Measurements from ENCODE around the gene LYPD3.
"Not testable (repeated sequence)": the region's sequence is repeated elsewhere in the genome, so short reads cannot be mapped to it uniquely, and the experiment has no call there.

The LYPD3 gene
- total RNA-seq = 2.5 to 5.2 (median 4.0) reads per million in 3 donors

- DNase-seq = no peak
- H3K27me3 ChIP-seq (replicated peaks; ENCODE audit: control insufficient read depth, insufficient read depth, low read length, poor library complexity, severe bottlenecking) = no peaks in the 10 kb centered on the region
- no peaks in the 10 kb centered on the region for H3K36me3 ChIP-seq (ENCODE audit: control insufficient read depth, insufficient read depth, low read length)
- H3K9me3 ChIP-seq (ENCODE audit: control insufficient read depth, low read length) = no peaks in the 10 kb centered on the region
- peak within 1 kb of the TSS; percentile 83 for H3K27ac ChIP-seq (ENCODE audit: insufficient read depth, low read length, poor library complexity, severe bottlenecking)
- H3K4me1 ChIP-seq (ENCODE audit: control insufficient read depth, insufficient read depth, low read length, poor library complexity, severe bottlenecking) = peaks cover 34% of the 10 kb centered on the region
- peak within 1 kb of the TSS; percentile 62 for H3K4me3 ChIP-seq (ENCODE audit: insufficient read depth, low read depth, low read length, poor library complexity, severe bottlenecking)
Measured at GRCh38 chr19:43465468-43466120, at the start of gene LYPD3. LYPD3 (minus strand) TSS chr19:43465608; CDS start chr19:43465571, 37 bp downstream.

GRCh38 chr19:43512399-43512798, 47.0 kb upstream of the LYPD3 start:
- H3K27ac ChIP-seq (ENCODE audit: insufficient read depth, low read length, poor library complexity, severe bottlenecking); H3K4me3 ChIP-seq (ENCODE audit: insufficient read depth, low read depth, low read length, poor library complexity, severe bottlenecking); H3K4me1 ChIP-seq (ENCODE audit: control insufficient read depth, insufficient read depth, low read length, poor library complexity, severe bottlenecking); H3K27me3 ChIP-seq (replicated peaks; ENCODE audit: control insufficient read depth, insufficient read depth, low read length, poor library complexity, severe bottlenecking); H3K36me3 ChIP-seq (ENCODE audit: control insufficient read depth, insufficient read depth, low read length); H3K9me3 ChIP-seq (ENCODE audit: control insufficient read depth, low read length); DNase-seq: not testable (repeated sequence)

GRCh38 chr19:43511324-43511723, 45.9 kb upstream of the LYPD3 start:
- H3K36me3 ChIP-seq (ENCODE audit: control insufficient read depth, insufficient read depth, low read length) = peaks cover 9% of the 10 kb centered on the region
- no peaks in the 10 kb centered on the region for H3K27me3 ChIP-seq (replicated peaks; ENCODE audit: control insufficient read depth, insufficient read depth, low read length, poor library complexity, severe bottlenecking)
- DNase-seq = no peak
- no peaks in the 10 kb centered on the region for H3K4me1 ChIP-seq (ENCODE audit: control insufficient read depth, insufficient read depth, low read length, poor library complexity, severe bottlenecking)
- H3K4me3 ChIP-seq (ENCODE audit: insufficient read depth, low read depth, low read length, poor library complexity, severe bottlenecking) = no peak overlapping the region
- no peak overlapping the region for H3K27ac ChIP-seq (ENCODE audit: insufficient read depth, low read length, poor library complexity, severe bottlenecking)
- H3K9me3 ChIP-seq (ENCODE audit: control insufficient read depth, low read length) = no peaks in the 10 kb centered on the region

- no peak overlapping the region for H3K4me3 ChIP-seq (ENCODE audit: insufficient read depth, low read depth, low read length, poor library complexity, severe bottlenecking)
- peaks cover 9% of the 10 kb centered on the region for H3K36me3 ChIP-seq (ENCODE audit: control insufficient read depth, insufficient read depth, low read length)
- no peaks in the 10 kb centered on the region for H3K4me1 ChIP-seq (ENCODE audit: control insufficient read depth, insufficient read depth, low read length, poor library complexity, severe bottlenecking)
- DNase-seq = no peak
- H3K27me3 ChIP-seq (replicated peaks; ENCODE audit: control insufficient read depth, insufficient read depth, low read length, poor library complexity, severe bottlenecking) = no peaks in the 10 kb centered on the region
- no peak overlapping the region for H3K27ac ChIP-seq (ENCODE audit: insufficient read depth, low read length, poor library complexity, severe bottlenecking)
- H3K9me3 ChIP-seq (ENCODE audit: control insufficient read depth, low read length) = no peaks in the 10 kb centered on the region
Measured at GRCh38 chr19:43510713-43511112, 45.3 kb upstream of the LYPD3 start.

- Histone ChIP-seq H3K27ac (ENCODE audit: insufficient read depth, low read length, poor library complexity, severe bottlenecking) (no peak overlapping the region), H3K9me3 (ENCODE audit: control insufficient read depth, low read length) (no peaks in the 10 kb centered on the region), H3K4me1 (ENCODE audit: control insufficient read depth, insufficient read depth, low read length, poor library complexity, severe bottlenecking) (peaks cover 11% of the 10 kb centered on the region), H3K36me3 (ENCODE audit: control insufficient read depth, insufficient read depth, low read length) (peaks cover 9% of the 10 kb centered on the region), H3K27me3 (replicated peaks; ENCODE audit: control insufficient read depth, insufficient read depth, low read length, poor library complexity, severe bottlenecking) (no peaks in the 10 kb centered on the region), H3K4me3 (ENCODE audit: insufficient read depth, low read depth, low read length, poor library complexity, severe bottlenecking) (no peak overlapping the region)
- no peak for DNase-seq
Measured at GRCh38 chr19:43507880-43508279, 42.5 kb upstream of the LYPD3 start.

- Histone ChIP-seq H3K36me3 (ENCODE audit: control insufficient read depth, insufficient read depth, low read length) (peaks cover 9% of the 10 kb centered on the region), H3K27me3 (replicated peaks; ENCODE audit: control insufficient read depth, insufficient read depth, low read length, poor library complexity, severe bottlenecking) (no peaks in the 10 kb centered on the region), H3K4me3 (ENCODE audit: insufficient read depth, low read depth, low read length, poor library complexity, severe bottlenecking) (no peak overlapping the region), H3K9me3 (ENCODE audit: control insufficient read depth, low read length) (no peaks in the 10 kb centered on the region), H3K4me1 (ENCODE audit: control insufficient read depth, insufficient read depth, low read length, poor library complexity, severe bottlenecking) (peaks cover 11% of the 10 kb centered on the region), H3K27ac (ENCODE audit: insufficient read depth, low read length, poor library complexity, severe bottlenecking) (no peak overlapping the region)
- DNase-seq = no peak
Measured at GRCh38 chr19:43506629-43507028, 41.2 kb upstream of the LYPD3 start.

- Histone ChIP-seq H3K36me3 (ENCODE audit: control insufficient read depth, insufficient read depth, low read length) (peaks cover 9% of the 10 kb centered on the region), H3K27me3 (replicated peaks; ENCODE audit: control insufficient read depth, insufficient read depth, low read length, poor library complexity, severe bottlenecking) (no peaks in the 10 kb centered on the region), H3K9me3 (ENCODE audit: control insufficient read depth, low read length) (no peaks in the 10 kb centered on the region), H3K4me3 (ENCODE audit: insufficient read depth, low read depth, low read length, poor library complexity, severe bottlenecking) (no peak overlapping the region), H3K27ac (ENCODE audit: insufficient read depth, low read length, poor library complexity, severe bottlenecking) (peak overlapping the region; percentile 42), H3K4me1 (ENCODE audit: control insufficient read depth, insufficient read depth, low read length, poor library complexity, severe bottlenecking) (peaks cover 11% of the 10 kb centered on the region)
- no peak for DNase-seq
Measured at GRCh38 chr19:43505941-43506340, 40.5 kb upstream of the LYPD3 start.

- H3K4me3 ChIP-seq (ENCODE audit: insufficient read depth, low read depth, low read length, poor library complexity, severe bottlenecking) = no peak overlapping the region
- no peak for DNase-seq
Measured at GRCh38 chr19:43505186-43505456, 39.7 kb upstream of the LYPD3 start.

GRCh38 chr19:43504426-43505185, 39.2 kb upstream of the LYPD3 start, which contains the start of gene PHLDB3:
PHLDB3 (minus strand) TSS chr19:43504746; CDS start chr19:43504118, 628 bp downstream.
- Histone ChIP-seq H3K36me3 (ENCODE audit: control insufficient read depth, insufficient read depth, low read length) (peaks cover 5% of the 10 kb centered on the region), H3K27ac (ENCODE audit: insufficient read depth, low read length, poor library complexity, severe bottlenecking) (peak within 1 kb of the TSS; percentile 85), H3K9me3 (ENCODE audit: control insufficient read depth, low read length) (no peaks in the 10 kb centered on the region), H3K27me3 (replicated peaks; ENCODE audit: control insufficient read depth, insufficient read depth, low read length, poor library complexity, severe bottlenecking) (no peaks in the 10 kb centered on the region), H3K4me3 (ENCODE audit: insufficient read depth, low read depth, low read length, poor library complexity, severe bottlenecking) (peak within 1 kb of the TSS; percentile 91), H3K4me1 (ENCODE audit: control insufficient read depth, insufficient read depth, low read length, poor library complexity, severe bottlenecking) (peaks cover 11% of the 10 kb centered on the region)
- peak in 2 of 3 donors; percentile 9 to 32 for DNase-seq

More at GRCh38 chr19:43505186-43505456, 39.7 kb upstream of the LYPD3 start:
- H3K4me1 ChIP-seq (ENCODE audit: control insufficient read depth, insufficient read depth, low read length, poor library complexity, severe bottlenecking) = peaks cover 11% of the 10 kb centered on the region
- H3K27me3 ChIP-seq (replicated peaks; ENCODE audit: control insufficient read depth, insufficient read depth, low read length, poor library complexity, severe bottlenecking) = no peaks in the 10 kb centered on the region
- peaks cover 9% of the 10 kb centered on the region for H3K36me3 ChIP-seq (ENCODE audit: control insufficient read depth, insufficient read depth, low read length)
- H3K9me3 ChIP-seq (ENCODE audit: control insufficient read depth, low read length) = no peaks in the 10 kb centered on the region
- peak overlapping the region; percentile 85 for H3K27ac ChIP-seq (ENCODE audit: insufficient read depth, low read length, poor library complexity, severe bottlenecking)
